Measurements from ENCODE around the gene SMPD2.

The SMPD2 gene

GRCh38 chr6:109411034-109411433 is 29.5 kb upstream of the SMPD2 start:
- in situ Hi-C loops (cut with MboI; ENCODE audit: low sequenced_read_pairs, unreplicated experiment), result no loop called here
- DNase-seq (ENCODE audit: low spot score), result no peak
- TF ChIP-seq CTCF (IDR thresholded peaks at IDR 0.05; ENCODE audit: borderline replicate concordance, control extremely low read depth, extremely low read depth, insufficient read depth, missing control alignments), result no peak

- TF ChIP-seq CTCF (IDR thresholded peaks at IDR 0.05; ENCODE audit: borderline replicate concordance, control extremely low read depth, extremely low read depth, insufficient read depth, missing control alignments), result no peak
- in situ Hi-C loops (cut with MboI; ENCODE audit: low sequenced_read_pairs, unreplicated experiment), result no loop called here
- no peak for DNase-seq (ENCODE audit: low spot score)
Measured at GRCh38 chr6:109417646-109418045, 22.9 kb upstream of the SMPD2 start.

GRCh38 chr6:109420751-109421150 is 19.8 kb upstream of the SMPD2 start:
- no peak for TF ChIP-seq CTCF (IDR thresholded peaks at IDR 0.05; ENCODE audit: borderline replicate concordance, control extremely low read depth, extremely low read depth, insufficient read depth, missing control alignments)
- no peak for DNase-seq (ENCODE audit: low spot score)
- in situ Hi-C loops (cut with MboI; ENCODE audit: low sequenced_read_pairs, unreplicated experiment), result no loop called here

- DNase-seq (ENCODE audit: low spot score), result no peak
- in situ Hi-C loops (cut with MboI; ENCODE audit: low sequenced_read_pairs, unreplicated experiment), result no loop called here
- TF ChIP-seq CTCF (IDR thresholded peaks at IDR 0.05; ENCODE audit: borderline replicate concordance, control extremely low read depth, extremely low read depth, insufficient read depth, missing control alignments), result no peak
Measured at GRCh38 chr6:109421184-109421583, 19.3 kb upstream of the SMPD2 start.

GRCh38 chr6:109424946-109425345 is 15.6 kb upstream of the SMPD2 start:
- in situ Hi-C loops (cut with MboI; ENCODE audit: low sequenced_read_pairs, unreplicated experiment), result no loop called here
- TF ChIP-seq CTCF (IDR thresholded peaks at IDR 0.05; ENCODE audit: borderline replicate concordance, control extremely low read depth, extremely low read depth, insufficient read depth, missing control alignments), result no peak
- no peak for DNase-seq (ENCODE audit: low spot score)

- in situ Hi-C loops (cut with MboI; ENCODE audit: low sequenced_read_pairs, unreplicated experiment), result no loop called here
- DNase-seq (ENCODE audit: low spot score), result no peak
- no peak for TF ChIP-seq CTCF (IDR thresholded peaks at IDR 0.05; ENCODE audit: borderline replicate concordance, control extremely low read depth, extremely low read depth, insufficient read depth, missing control alignments)
Measured at GRCh38 chr6:109428889-109429477, 11.5 kb upstream of the SMPD2 start.
